ENCODE measurements around the gene SKI.

SKI gene

DNA sequence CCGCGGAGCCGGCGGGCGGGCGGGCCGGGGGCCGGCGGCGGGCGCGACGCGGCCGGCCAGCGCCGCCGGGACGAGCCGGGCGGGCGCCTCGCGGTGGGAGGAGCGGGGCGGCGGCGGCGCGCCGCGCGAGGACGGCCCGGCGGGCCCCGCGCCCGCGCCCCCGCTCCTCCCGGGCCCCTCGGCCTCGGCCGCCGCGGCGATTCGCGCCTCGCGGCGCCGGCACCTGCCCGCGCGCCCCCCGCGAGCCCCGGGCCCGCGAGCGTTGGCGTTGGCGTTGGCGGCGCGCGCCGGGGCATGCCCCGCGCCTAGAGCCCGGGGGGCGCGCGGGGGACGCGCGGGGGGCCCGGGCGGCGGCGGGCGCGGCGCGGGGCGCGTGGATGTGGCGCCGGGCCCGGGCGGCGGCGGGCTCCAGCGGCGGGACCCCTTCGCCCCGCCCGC, at the start of gene SKI:
SKI (plus strand) TSS at position 163 of the 438 bp plus-strand sequence. CDS start 448 bp downstream, outside the sequence.
- DNase-seq (ENCODE audit: low read depth in 2 of 2) = no peak

DNA sequence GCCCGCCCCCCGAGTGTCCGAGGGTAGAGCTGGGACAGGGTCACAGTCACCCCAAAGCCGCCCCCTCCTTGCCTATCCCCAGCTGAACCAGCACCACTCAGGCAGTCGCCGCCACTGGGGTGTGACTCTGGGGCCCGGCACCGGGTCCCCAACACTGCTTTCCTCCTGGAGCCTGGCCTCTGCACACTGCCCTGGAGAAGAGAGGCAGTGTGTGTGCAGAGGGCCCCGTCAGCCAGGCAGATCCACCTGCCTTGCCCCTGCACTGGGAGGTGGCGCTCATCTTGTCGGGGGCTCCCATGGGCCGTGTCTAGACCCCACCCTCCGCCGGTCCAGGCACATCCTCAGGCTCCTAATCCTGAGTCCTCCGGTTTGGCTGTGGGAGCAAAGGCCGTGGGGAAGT, 49.2 kb upstream of the SKI start:
- DNase-seq (ENCODE audit: low read depth in 2 of 2) = no peak

DNA sequence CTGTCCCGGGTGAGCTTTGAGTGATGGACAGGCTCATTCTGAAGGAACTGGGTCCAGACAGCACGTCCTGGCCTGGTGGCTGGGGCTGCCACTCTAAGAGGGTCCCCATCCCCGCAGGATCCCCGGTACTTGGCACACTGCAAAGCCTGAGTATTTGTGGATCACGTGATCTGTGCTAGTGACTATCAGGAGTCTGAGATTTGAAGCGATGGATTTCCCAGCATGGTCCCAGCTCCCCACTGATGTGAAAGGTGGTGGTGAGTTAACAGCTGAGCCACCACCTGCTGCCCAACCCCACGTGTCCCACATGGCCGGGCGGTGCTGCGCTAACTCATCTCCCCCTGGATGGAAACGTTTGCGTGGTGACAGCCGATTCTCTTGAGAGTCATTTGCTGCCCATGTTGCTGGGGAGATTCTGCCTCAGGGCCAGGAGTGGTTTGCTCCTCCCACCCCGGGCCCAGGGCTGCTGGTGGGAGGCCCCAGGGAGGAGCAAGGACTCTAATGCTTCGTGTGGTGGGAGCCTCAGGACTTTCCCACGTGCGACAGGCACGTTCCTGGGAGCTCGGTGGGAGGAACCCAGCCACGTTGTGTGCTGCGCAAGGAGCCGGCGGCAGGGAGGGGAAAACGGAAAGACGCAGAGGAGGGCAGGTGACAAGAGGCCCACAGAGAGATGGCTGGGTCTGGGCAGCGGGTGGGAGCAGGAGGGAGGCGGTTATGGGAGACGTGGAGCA, 48.7 kb upstream of the SKI start:
- DNase-seq (ENCODE audit: low read depth in 2 of 2) = no peak

DNA sequence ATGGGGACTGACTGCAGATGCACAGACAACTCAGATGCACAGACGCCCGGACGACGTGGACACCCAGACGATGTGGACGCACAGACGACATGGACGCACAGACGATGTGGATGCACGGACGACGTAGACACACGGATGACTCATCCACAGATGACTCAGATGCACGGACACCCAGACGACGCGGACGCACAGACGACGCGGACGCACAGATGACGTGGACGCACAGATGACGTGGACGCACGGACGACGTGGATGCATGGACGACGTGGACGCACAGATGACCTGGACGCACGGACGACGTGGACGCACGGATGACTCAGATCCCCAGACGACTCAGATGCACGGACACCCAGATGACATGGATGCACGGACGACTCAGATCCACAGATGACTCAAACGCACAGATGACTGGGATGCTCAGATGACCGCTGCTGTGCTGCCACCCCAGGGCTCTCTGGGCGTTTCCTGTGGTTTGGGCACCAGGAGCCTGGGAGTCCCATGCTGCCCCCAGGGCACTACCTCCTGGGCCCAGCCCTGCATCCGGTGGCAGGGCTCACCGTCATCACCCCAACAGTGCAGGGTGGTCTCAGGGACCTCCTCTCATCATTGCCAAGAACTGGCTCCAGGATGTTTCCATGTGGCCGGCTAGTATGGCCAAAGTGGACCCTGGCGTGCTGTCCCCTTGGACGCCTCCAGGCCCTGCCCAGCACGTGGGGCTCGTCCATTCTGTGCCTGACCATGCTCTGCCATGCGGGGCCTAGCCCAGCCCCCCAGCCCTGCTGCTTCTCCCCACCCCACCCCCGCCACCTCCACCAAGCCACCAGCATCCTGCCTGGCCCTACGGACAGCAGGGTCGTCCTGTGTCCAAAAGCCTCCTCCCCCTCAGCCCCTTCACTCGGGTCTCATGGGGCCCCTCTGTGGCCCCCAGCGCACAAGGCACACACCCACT, 47.5 kb upstream of the SKI start:
- DNase-seq (ENCODE audit: low read depth in 2 of 2) = no peak

DNA sequence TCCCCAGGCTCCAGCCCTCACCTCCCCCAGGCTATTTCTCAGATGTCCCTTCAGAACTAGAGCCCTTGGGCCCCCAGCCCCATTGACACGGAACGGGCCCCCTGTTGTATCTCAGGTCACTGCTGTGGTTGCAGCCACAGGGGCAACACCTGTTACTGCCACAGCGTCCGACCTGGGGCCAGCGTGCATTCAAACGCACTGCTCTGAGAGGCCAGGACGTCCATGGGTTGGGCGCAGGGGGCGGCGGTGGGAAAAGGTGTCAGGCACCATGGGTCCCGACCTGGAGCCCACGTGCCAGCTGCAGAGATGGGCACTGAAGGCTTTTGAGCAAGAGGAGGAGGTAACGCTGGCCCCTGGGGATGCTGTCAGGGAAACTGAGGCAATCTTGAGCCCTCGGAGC, 46.8 kb upstream of the SKI start:
- no peak for DNase-seq (ENCODE audit: low read depth in 2 of 2)

DNA sequence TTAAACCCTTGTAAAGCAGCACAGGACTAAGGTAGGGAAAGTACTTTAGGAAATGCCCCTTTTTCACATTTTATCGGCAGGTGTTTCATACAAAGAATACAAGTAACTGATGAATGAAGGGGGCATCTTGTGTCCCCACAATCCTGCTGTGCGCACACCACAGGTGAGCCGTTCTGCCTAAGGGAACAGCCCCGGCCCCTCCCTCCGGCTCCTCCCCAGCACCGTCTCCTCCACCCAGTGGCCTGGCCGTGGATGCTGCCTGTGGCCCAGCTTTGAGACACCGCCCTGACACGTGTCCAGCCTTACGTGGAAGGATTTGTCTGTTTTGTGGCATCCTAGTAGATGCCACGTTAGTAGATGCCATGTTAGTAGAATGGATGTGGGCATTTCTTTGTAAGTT, 46.4 kb upstream of the SKI start:
- DNase-seq (ENCODE audit: low read depth in 2 of 2) = no peak

DNA sequence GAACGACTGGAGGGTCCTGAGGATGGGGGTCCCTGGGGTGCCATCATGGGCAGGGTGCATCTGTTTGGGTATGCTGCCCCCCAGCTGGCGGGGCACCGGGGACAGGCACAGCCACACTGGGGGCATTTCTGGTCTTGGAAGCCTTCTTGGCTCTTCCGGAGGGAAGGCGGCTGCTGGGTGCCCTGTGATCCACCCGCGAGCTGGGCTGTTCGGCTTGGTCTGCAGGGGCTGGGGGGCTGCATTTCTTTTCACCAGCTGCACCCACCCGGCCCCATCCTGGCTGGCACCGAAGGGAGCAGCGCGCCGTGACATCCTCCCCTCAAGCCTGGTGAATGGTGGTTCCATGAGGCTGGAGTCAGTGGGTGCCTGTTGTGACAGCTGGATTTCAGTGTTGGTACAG, 45.7 kb upstream of the SKI start:
- no peak for DNase-seq (ENCODE audit: low read depth in 2 of 2)

DNA sequence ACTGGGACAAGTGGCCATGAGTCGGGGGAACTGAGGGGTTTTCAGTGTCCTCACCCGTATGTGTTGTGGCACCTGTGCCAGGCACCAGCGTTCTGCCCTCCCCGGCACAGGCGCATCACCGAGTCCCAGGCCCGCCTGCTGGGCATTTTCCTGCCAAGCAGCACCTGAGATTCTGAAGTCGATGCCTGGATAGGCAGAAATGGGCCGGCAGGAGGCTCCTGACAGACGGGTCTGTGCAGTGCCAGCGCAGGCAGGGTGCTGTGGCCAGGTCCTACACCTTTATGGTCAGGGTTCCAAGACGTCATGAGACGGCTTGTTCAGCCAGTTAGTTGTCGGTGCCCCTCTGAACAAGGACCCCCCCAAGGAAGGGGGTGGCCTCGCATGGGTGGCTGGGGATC, 44.2 kb upstream of the SKI start:
- DNase-seq (ENCODE audit: low read depth in 2 of 2) = no peak

DNA sequence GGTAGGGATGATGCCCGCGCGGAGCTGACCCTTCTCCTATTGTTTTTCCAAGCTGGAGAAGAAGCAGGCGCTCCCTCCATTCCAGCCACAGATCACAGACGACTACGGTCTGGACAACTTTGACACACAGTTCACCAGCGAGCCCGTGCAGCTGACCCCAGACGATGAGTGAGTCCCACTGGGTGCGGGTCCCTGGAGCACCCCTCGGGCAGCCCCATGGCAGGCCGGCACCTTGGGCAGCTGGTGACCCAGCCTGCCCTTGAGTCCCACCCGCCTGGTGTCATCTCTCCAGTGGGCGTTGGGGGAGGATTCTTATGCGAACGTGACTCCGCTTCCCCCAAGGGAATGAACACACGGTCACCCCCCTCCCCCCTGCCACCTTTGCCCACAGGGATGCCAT, 43.6 kb upstream of the SKI start:
- no peak for DNase-seq (ENCODE audit: low read depth in 2 of 2)

DNA sequence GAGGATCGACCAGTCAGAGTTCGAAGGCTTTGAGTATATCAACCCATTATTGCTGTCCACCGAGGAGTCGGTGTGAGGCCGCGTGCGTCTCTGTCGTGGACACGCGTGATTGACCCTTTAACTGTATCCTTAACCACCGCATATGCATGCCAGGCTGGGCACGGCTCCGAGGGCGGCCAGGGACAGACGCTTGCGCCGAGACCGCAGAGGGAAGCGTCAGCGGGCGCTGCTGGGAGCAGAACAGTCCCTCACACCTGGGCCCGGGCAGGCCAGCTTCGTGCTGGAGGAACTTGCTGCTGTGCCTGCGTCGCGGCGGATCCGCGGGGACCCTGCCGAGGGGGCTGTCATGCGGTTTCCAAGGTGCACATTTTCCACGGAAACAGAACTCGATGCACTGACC, 43.2 kb upstream of the SKI start:
- no peak for DNase-seq (ENCODE audit: low read depth in 2 of 2)

DNA sequence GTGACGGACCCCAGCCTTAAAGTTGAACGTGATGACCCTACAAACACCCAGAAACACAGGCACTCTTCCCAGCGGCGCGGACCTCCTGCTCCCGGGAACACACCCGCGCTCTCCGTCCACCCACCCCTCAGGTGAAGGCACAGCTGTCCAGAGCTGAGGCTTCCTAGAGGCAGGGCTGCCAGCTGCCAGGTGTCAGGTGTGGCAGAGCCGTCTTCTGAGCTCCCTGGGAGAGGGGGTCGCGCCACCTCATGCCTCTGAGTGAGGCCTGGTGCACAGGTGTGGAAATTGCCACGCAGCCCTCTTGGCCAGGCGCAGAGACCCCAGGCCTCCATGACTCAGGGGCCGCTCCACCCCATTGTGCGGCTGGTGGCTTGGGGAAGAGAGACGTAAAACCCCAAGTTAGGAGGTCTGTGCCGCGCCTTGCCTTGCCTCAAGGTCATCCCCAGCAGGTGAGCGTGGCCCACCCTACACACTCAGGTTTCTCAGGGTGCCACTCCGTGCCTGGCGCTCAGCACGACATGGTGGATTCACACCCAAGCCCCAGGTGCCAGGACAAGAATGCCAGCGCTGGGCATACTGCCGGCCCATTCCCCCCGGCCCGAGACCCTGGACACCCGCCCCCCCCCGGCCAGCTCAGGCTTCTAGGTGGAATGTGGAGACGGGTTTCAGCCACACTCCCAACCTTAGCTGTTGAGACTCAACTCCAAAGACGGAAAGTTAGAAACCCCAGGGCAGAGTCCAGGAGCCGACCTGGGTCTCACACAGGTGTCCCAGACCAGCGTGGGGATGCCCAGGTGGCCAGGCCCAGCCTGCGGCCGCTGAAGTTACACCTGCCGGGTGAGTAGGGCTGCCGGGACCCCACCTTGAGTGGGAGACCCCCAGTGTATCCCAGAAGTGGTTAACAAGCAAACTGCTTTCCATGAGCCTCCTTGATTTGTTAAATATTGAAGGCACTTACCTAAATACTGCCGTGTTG, 42.0 kb upstream of the SKI start:
- no peak for DNase-seq (ENCODE audit: low read depth in 2 of 2)

DNA sequence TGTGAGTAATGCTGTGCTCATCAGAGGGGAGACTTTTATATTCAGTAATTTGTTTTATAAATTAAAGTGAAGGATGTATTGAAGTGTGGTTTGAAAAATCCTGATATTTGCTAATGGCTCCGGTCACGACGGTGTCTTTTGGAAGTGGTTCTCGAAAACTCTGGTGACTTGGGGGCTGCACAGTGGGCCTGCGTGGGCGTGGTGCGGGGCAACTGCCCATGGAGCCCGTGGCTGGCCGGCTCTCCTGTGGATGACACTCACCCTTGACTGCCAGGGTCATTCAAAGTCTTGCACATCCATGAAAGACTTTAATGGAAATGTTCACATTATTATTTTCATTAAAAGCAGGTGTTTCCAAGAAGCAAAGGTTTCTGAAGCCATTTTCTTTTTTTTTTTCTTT, 41.2 kb upstream of the SKI start:
- DNase-seq (ENCODE audit: low read depth in 2 of 2) = no peak

DNA sequence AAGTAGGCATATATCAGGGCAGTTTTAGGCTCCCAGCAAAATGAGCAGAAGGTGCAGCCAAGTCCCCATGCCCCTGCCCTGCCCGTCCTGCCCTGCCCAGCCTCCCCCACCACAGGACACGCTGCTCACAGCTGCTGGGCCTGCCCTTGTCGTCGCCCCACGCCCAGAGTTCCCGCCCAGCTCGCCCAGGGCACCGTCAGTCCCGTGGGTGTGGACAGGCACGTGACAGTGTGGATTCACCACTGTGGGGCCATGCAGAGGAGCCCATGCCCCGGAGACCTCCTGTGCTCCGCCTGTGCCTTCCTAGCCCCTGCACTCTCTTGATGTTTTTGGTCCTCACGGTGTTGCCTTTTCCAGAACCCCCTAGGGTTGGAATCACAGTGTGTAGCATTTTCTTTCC, 40.5 kb upstream of the SKI start:
- DNase-seq (ENCODE audit: low read depth in 2 of 2) = no peak

DNA sequence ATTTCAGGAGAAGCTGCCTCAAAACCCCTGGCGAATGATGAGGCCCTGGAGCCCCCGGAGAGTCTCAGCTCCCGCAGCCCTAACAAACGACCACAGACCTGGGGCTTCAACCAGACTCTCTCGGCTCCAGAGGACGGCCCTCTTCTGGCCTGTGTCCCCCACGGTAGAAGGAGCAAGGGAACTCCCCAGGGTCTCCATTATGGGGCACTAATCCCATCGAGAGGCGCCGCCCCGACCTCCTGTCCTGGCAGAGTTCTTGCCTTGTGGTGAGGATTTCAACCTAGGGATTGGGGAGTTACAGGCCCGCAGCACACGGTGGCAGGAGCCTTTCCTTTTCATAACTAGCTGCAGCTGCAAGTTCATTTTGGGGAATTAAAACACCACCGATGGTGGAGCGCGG, 39.8 kb upstream of the SKI start:
- no peak for DNase-seq (ENCODE audit: low read depth in 2 of 2)

DNA sequence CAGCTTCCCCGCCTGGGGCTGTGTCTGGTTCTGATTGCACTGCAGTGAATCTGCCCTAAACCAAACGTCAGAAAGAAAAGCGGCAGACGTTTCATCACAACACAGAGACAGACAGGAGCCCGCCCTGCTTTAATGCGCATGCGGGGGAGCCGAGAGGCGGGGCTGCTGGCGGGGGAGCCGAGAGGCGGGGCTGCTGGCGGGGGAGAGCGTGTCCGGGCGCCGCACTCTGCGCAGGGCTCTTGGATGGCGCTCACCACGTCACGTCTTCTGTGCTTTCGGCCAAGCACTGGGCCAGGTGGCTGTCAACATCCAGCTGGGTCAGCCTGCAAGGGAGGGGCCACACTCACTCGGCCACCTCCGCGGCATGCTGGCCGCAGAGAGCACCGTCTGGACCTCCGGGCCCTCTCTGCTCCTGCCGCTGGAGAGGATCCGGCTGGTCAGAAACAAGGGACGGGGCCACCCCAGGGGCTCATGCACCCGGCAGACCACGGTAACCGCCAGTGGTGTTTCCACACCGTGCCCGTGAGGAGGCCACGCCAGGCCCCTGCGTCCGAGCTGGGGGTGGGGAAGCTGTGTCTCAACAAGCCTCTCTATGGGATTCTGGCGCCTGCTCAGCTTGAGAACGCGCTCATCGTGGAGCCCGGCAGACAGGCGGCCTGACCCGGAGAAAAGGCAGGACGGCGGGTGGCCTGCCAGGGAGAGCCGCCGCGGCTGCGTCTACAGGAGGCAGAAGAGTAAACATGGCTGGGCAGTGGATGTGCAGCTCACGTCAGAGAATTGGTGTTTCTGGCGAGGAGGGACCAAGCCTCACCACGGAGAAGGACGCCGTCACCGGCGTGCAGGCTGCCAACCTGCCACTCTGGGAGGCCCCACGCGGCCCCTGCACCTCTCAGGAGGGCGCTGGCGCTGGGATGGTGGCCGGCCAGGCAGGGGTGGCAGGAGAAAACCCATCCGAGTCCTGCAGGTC, 38.4 kb upstream of the SKI start:
- peak; percentile 85 to 87 for DNase-seq (ENCODE audit: low read depth in 2 of 2)

DNA sequence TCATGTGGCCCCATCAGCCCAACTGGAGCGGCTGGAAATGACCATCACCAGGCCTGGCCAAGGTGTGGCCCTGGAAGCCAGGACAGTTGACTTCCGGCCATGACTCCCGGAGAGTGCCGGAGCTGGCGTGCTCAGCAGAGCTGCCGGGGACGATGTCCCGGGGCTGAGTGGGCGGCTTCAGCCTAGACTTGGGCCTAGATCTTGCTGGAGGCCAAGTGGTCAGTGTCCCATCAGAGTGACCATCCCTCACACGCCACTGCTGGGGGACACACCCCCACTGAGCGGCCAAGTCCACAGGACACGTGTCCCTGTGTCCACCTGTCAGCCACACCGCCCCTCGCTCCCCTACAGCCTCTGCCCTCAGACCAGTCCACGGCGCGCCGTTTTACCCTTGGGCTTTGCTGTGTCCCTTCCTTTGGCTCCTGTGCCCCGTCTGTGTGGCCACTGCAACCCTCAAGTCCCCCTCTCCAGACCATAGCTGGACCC, 37.6 kb upstream of the SKI start:
- no peak for DNase-seq (ENCODE audit: low read depth in 2 of 2)

DNA sequence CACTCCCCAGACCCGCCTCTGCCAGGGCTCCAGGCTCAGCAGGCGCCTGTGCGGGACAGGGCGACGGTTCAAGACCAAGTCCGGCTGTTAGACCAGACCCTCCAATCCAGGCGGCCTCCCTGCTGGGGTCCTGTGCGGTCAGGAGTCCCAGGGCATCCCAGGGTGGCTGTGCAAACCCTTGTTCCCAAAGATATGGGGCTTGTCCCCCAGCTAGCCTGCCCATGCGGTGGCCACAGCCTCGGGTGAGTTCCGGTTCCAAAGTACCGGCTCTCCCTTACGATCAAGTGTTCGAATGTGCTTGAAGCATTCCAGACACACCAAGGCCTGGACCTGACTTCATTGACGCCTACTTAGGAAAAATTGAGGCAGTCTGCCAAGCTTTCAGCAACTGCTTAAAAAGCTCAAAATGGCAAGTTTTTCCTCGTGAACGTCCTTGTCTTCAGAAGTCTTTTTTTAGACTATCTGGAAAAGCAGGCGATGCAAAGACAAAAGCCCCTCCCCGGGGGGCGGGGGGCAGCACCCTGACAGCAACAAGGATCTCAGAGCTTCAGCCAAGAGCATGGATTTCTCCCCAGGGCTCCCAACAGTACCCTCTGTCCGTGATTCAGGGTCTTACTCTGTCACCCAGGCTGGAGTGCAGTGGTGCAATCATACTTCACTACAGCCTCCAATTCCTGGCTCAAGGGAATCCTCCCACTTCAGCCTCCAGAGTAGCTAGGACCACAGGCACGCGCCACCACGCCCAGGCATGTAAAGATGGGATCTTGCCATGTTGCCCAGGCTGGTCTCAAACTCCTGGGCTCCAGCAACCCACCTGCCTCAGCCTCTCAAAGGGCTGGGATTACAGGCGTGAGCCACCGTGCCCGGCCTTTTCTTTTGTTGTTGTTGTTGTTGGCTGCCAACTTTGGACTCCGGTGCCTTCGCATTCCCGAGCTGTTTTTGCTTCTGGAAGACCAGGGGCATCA, 35.8 kb upstream of the SKI start:
- DNase-seq (ENCODE audit: low read depth in 2 of 2) = no peak

DNA sequence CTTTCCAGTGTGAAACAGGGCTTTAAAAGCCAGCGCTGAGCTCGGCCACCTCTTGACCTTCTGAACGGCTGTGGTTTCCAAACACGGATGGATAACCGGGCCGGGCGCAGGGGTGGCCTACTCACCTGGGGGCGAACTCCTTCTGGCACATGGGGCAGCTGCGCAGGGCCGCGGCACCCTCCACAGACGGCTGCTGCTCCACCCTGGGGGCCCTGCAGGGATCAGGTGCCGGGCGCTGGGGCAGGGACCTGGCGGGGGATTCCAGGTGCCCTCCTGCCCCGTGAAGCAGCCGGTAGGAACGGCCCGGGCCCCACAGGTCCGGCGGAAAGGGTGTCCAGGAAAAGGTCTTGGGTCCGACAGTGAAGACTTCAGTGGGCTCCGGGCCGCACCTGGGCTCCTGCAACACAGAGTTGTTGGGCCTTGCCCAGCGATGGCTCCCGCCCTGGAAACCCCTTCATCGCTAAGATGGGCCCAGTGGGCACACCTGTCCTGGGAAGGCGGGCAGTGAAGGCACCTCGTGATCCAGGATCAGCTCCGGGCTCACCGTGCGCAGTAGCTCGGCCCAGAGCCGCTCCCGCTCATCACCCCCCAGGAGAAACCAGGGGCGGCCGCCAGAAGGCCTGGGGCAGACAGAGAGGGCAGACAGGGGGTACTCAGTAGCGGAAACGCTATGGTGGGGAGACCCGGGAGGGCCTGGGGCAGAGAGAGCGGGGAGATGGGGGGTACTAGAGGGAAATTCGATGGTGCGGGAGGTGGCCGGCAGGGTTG, 34.4 kb upstream of the SKI start:
- no peak for DNase-seq (ENCODE audit: low read depth in 2 of 2)
